NCI-H2227 (cell line): ENCODE results near the gene OR2T33.
"Not testable (repeated sequence)": the region's sequence is repeated elsewhere in the genome, so short reads cannot be mapped to it uniquely, and the experiment has no call there.

Source experiments
- DNase-seq: peaks from one replicate; lab custom pipeline; 2025; ENCODE audit not compliant: unreplicated experiment; lab: John Stamatoyannopoulos, UW

OR2T33 gene, protein sequence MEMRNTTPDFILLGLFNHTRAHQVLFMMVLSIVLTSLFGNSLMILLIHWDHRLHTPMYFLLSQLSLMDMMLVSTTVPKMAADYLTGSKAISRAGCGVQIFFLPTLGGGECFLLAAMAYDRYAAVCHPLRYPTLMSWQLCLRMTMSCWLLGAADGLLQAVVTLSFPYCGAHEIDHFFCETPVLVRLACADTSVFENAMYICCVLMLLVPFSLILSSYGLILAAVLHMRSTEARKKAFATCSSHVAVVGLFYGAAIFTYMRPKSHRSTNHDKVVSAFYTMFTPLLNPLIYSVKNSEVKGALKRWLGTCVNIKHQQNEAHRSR

GRCh38 chr1:248277876-248278275 is at the start of gene OR2T33:
Gene OR2T33 (minus strand): TSS chr1:248277976. CDS start chr1:248273814, 4,162 bp downstream.
- DNase-seq = no peak

DNA sequence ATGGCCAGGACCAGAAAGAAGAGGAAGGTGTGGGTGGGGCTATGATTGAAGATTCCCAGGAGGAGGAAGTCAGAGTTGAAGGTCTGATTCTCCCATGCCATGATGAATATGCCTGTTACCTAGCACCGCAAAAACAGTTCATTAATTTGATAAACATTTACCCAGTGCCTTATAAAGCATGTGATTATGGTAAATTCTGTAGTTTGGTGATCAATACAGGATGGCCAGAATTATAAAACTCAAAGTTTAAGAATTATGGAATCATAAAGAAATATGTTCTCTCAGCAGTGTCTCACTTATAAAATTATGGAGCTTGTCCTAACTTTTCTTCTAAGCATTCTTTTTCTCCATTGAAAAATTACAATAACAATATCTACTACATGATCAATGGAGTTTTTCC is 46.7 kb upstream of the OR2T33 start, which contains the start of gene OR2M7:
Gene OR2M7 (minus strand): TSS at position 101 of the 400 bp plus-strand sequence. CDS start 0 bp downstream, at position 101.
- DNase-seq = no peak

- DNase-seq = no peak
Measured at GRCh38 chr1:248316796-248317195, 39.0 kb upstream of the OR2T33 start.

DNA sequence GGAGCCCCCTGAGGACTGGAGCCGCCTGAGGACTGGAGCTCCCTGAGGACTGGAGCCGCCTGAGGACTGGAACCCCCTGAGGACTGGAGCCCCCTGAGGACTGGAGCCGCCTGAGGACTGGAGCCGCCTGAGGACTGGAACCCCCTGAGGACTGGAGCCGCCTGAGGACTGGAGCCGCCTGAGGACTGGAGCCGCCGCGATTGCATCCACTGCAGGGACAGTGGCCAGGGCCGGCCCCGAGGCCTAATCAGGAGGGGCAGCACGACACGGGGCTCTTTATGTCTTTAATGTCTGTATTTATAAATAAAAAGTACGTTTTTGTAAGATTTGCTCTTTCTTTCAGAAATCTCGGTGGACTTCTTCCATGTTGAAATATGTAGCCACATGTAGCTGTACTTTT is 29.0 kb upstream of the OR2T33 start:
- DNase-seq = not testable (repeated sequence)

- no peak for DNase-seq
Measured at GRCh38 chr1:248306103-248306502, 28.3 kb upstream of the OR2T33 start.

DNA sequence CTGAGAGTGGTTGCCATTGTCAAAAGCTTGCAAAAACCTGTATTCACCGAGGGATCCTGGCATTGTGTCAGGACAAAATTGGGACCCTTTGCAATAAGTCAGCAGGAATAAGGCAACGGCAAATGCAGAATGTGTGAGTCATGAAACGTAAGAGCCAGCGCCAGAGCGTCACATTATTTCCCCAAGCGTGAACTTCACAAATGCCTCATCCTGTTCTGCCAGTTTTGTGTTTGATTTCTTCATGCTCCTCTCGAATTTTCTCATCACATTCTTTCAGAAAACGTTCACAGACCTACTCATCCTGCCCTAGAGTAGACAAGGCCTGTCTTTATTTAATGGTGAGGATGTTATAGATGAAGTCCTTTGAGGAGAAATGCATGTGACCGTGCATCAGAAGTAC is 27.9 kb upstream of the OR2T33 start:
- not testable (repeated sequence) for DNase-seq

DNA sequence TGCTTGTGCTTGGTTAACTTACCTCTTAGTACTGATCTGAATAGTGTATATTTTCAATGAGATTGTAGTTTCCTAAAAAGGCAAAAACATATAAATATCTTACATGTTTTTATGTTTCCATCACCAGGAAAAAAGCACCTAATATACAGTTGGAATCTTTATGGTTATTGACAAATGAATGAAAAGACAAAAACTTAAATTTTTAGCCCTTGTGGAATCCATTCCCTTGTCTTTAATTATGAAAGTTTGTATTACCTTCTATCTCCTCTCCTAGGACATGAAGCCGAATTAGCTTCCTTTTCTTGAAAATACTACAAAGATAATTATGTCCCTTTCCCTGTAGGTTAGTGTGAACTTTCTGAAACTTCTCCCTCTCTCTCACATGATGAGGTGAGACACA is 25.5 kb upstream of the OR2T33 start, which contains the start of gene OR2T12:
Gene OR2T12 (minus strand): TSS at position 101 of the 400 bp plus-strand sequence. CDS start 7,846 bp downstream, outside the sequence.
- DNase-seq = no peak

DNA sequence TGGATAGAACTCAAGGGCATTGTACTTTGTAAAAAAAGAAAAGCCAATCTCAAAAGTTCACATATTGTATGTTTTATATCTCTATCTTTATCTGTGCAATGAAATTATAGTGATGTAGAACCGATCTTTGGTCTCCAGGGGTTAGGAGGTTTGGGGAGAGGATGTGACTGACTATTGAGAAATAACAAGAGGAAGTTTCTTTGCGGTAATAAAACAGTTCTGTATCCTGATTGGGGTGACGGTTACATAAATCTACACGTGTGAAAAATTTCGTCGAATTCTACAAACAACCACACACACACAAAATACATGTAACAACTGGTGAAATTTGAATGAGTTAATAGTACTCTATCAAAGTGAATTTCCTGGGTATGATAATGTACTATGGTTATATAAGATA is 10.6 kb upstream of the OR2T33 start:
- no peak for DNase-seq

DNA sequence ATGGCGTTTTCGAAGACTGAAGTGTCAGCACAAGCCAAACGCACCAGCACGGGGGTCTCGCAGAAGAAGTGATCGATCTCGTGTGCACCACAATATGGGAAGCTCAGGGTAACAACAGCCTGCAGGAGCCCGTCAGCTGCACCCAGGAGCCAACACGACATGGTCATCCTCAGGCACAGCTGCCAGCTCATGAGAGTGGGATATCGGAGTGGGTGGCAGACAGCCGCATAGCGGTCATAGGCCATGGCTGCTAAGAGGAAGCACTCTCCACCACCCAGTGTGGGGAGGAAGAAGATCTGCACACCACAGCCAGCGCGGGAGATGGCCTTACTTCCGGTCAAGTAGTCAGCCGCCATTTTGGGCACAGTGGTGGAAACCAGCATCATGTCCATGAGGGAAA is 4.6 kb downstream of the OR2T33 start:
- not testable (repeated sequence) for DNase-seq

DNA sequence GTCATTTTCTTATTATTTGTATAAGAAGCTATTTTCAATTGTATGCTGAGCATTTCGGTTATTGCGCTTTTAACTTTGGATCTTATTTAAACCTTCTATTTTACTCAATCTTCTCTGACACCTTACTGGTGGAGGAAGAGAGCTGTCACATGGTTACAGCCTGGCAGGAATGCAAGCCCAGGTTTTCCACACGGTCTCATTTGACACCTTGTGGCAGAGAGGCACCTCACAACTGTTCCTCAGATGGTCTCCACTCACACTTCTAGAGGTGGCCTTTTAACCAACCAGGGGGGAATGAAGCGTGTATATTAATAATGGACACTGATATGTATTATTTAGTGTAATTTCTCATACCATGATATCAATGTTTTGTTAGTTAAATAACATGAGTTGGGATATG is 9.6 kb downstream of the OR2T33 start:
- DNase-seq = no peak

DNA sequence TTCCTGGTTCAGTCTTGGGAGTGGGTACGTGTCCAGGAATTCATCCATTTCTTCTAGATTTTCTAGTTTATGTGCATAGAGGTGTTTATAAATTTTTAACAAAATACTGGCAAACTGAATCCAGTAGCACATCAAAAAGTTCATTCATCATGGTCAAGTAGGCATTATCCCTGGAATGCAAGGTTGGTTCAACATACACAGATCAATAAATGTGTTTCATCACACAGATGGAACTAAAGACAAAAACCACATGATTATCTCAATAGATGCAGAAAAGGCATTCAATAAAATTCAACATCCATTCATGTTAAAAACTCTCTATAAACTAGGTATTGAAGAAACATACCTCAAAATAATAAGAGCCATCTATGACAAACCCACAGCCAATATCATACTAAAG is 18.5 kb downstream of the OR2T33 start:
- DNase-seq = not testable (repeated sequence)

DNA sequence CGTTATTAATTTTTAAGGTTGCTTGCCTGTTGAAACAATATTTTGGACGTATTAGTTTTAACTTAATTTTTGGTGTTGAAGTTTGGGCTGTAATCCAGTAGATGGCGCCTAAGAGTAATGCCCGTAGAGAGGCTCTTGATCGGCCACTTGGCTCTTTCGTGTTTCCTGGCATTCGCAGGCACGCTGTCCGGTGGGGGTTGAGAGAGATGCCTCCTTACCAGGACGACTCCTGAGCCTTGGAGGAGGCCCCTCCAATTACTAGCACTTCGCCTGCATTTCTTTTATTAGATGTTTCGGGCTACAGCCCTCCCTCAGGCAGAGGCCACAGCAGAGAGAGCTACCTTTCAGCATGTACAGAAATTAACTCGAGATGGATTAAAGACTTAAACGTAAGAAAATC is 34.6 kb downstream of the OR2T33 start:
- DNase-seq = no peak

GRCh38 chr1:248239478-248239877 is 38.3 kb downstream of the OR2T33 start:
- no peak for DNase-seq

DNA sequence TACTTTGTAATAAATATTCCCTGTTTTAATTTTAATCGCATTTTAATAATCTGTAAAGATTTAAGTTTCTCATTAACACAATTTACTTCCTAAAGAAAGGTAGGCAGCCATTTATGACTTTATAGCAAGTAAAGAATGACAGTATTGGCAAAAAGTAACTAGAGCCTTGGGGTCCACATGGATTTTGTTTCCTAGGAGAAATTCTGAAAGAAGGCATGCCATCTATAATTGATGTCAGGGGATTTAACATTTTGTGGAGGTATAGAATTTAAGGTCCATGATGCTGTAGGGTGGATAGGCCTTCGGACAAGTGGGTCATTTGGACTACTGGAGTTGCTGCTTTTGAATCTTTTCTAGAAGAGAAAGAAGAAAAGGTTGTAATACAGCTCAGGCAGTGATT is 46.7 kb downstream of the OR2T33 start, which contains the start of gene OR2M4:
Gene OR2M4 (plus strand): TSS at position 301 of the 400 bp plus-strand sequence. CDS start 7,512 bp downstream, outside the sequence.
- DNase-seq = no peak

DNA sequence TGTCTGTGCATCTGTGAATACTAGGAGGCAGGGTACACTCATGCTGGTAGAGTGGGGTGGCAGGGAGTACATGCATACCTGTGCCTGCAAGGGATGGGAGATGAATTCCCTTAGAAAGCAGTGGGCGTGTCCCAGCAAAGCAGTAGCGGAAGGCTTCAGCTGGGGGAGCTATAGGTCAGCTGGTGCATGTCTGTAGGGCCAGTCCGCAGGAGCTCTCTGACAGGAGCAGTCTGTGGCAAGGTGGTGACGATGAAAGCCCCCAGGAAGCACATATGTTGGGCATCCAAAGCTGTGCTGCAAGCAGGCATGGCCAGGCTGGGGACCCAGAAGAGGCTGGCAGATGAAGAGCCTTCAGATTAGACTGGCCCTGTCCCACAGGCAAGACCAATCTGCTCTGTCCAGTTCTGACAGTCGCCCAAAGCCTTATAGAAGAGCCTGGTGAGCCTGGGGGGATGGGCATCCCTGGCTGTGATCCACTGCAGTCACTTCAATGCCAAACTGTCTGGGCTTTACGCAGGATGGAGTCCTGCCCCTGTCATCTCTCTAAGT is 48.3 kb downstream of the OR2T33 start:
- DNase-seq = no peak

DNA sequence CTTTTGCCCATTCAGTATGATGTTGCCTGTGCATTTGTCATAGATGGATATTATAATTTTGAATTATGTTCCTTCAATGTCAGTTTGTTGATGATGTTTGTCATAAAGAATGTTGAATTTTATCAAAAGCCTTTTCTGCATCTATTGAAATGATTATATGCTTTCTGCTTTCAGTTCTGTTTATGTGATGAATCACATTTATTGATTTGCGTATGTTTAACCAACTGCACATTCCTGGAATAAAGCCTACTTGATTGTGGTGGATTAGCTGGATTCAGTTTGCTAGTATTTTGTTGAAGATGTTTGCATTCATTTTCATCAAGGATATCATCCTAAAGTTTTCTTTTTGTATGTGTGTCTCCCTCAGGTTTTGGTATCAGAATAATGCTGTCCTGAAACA is 52.2 kb downstream of the OR2T33 start:
- no peak for DNase-seq
